OCI-LY7 (cell line): ENCODE data around the gene ALKBH2. TPM values are rescaled to one million over a fixed set of nuclear protein-coding genes. Genes with fewer than 3 reads are reported as not detected.
A peak's percentile ranks its signal among the peaks of the same experiment; 100 is the strongest.

Experiments used
- Bru-seq: library from RNA; stranded (reverse); fragments of 400-500 nt; gene quantifications from one replicate; lab custom pipeline; 2021; lab: Mats Ljungman, UMichigan
- BruChase-seq, 2 experiments: library from RNA; stranded (reverse); fragments of 400-500 nt; gene quantifications; one replicate each; lab custom pipeline; 2021; lab: Mats Ljungman, UMichigan
- BruUV-seq: library from RNA; stranded (reverse); fragments of 400-500 nt; replicated peaks from 2 replicates; lab custom pipeline; 2021; lab: Mats Ljungman, UMichigan
- CTCF ChIA-PET: fragments of 300-600 bp; sonication (Branson Sonifier 250); formaldehyde crosslinking; loops from one replicate; lab custom pipeline; 2022; ENCODE audit warnings: antibody characterized with exemption; ENCODE audit not compliant: unreplicated experiment; lab: Charles Lee
- POLR2A ChIA-PET: fragments of 300-600 bp; sonication (Branson Sonifier 250); formaldehyde crosslinking; loops from one replicate; lab custom pipeline; 2022; ENCODE audit warnings: antibody characterized with exemption; lab: Charles Lee
- DNase-seq: peaks from one replicate; pipeline ENCODE4 v3.0.0-alpha.2; 2015; ENCODE audit warnings: low spot score
- H2AFZ ChIP-seq: fragments of 200-600 bp; sonication (generic), shearing (Covaris generic); 2 replicates; pipeline ENCODE4 v1.6.1; 2014; ENCODE audit warnings: mild to moderate bottlenecking, antibody characterized with exemption, low read length, moderate library complexity
- H3K27ac ChIP-seq: fragments of 200-600 bp; sonication (generic); 2 replicates; pipeline ENCODE4 v1.5.1; 2014; ENCODE audit warnings: mixed run types, low read depth, mild to moderate bottlenecking, moderate library complexity, low read length, inconsistent platforms; ENCODE audit not compliant: poor library complexity, severe bottlenecking
- H3K36me3 ChIP-seq: fragments of 200-600 bp; sonication (generic); 2 replicates; pipeline ENCODE4 v1.6.1; 2014; ENCODE audit warnings: mild to moderate bottlenecking, antibody characterized with exemption, low read length, moderate library complexity, mixed read lengths; ENCODE audit not compliant: insufficient read depth
- H3K4me1 ChIP-seq: fragments of 200-600 bp; sonication (generic); 2 replicates; pipeline ENCODE4 v1.5.1; 2014; ENCODE audit warnings: mild to moderate bottlenecking, low read length; ENCODE audit not compliant: insufficient read depth, poor library complexity, severe bottlenecking
- H3K4me2 ChIP-seq: fragments of 200-600 bp; sonication (generic); 2 replicates; pipeline ENCODE4 v1.6.1; 2014; ENCODE audit warnings: mild to moderate bottlenecking, low read length
- H3K4me3 ChIP-seq: fragments of 200-600 bp; sonication (generic); 2 replicates; pipeline ENCODE4 v1.5.1; 2014; ENCODE audit warnings: mild to moderate bottlenecking, low read depth, low read length; ENCODE audit not compliant: poor library complexity, severe bottlenecking
- H3K79me2 ChIP-seq: fragments of 200-600 bp; sonication (generic); 2 replicates; pipeline ENCODE4 v1.6.1; 2016; ENCODE audit warnings: low read depth, mild to moderate bottlenecking, low read length, moderate library complexity, mixed read lengths; ENCODE audit not compliant: insufficient read depth
- H3K9me2 ChIP-seq: fragments of 200-600 bp; sonication (generic); 2 replicates; pipeline ENCODE4 v1.6.1; 2016; ENCODE audit warnings: mild to moderate bottlenecking, low read length, mixed read lengths; ENCODE audit not compliant: insufficient read depth
- H3K9me3 ChIP-seq: fragments of 200-600 bp; sonication (generic); 2 replicates; pipeline ENCODE4 v1.6.1; 2014; ENCODE audit warnings: mild to moderate bottlenecking, mixed run types, low read length, mixed read lengths
- H4K20me1 ChIP-seq: fragments of 200-600 bp; sonication (generic); 2 replicates; pipeline ENCODE4 v1.6.1; 2014; ENCODE audit warnings: mild to moderate bottlenecking, antibody characterized with exemption, low read length, moderate library complexity, mixed read lengths; ENCODE audit not compliant: insufficient read depth
- CTCF ChIP-seq: fragments of 200-600 bp; sonication (generic); conservative IDR thresholded peaks from 2 replicates; pipeline ENCODE4 v1.5.1; 2014; ENCODE audit warnings: mild to moderate bottlenecking, antibody characterized with exemption, low read length, moderate library complexity, mixed read lengths
- EZH2phosphoT487 ChIP-seq: fragments of 200-600 bp; sonication (generic); IDR thresholded peaks from 2 replicates; pipeline ENCODE4 v1.6.1; 2018; ENCODE audit warnings: low read depth, borderline replicate concordance, mild to moderate bottlenecking, mixed run types, antibody characterized with exemption, low read length, moderate library complexity, mixed read lengths
- intact Hi-C: fragments of 100-400 bp; cut with micrococcal nuclease; formaldehyde crosslinking; loops from one replicate; pipeline ENCODE4 v1.10.0; 2022; ENCODE audit not compliant: unreplicated experiment
- long read RNA-seq: library from polyadenylated mRNA; stranded (forward); transcript quantifications from one replicate; pipeline ENCODE4 v2.0.0, GENCODE V29; 2022
- total RNA-seq, 2 experiments: library from RNA; depleted of rRNA in 1 of 2; stranded (reverse); fragments of >200 nt in 1 of 2; shearing (Covaris generic) in 1 of 2; gene quantifications; 2 replicates each; pipeline ENCODE4 v1.2.3, GENCODE V29; 2014 to 2022

The ALKBH2 gene
- 70.3 and 76.8 TPM in 2 replicates for total RNA-seq (2014; rRNA removed; shearing (Covaris generic))
- total RNA-seq (2022) = 90.5 and 111 TPM in 2 replicates
- percentile 85 among the genes with signal in this experiment for Bru-seq, nascent RNA
- percentile 85 among the genes with signal in this experiment for BruChase-seq, experiment 1, labeled RNA remaining after a 6-hour chase
- percentile 89 among the genes with signal in this experiment for BruChase-seq, experiment 2, labeled RNA remaining after a 2-hour chase
- long read RNA-seq, transcript ALKBH2-202 (4 exons, 1,159 nt) = major isoform, 36 of 117 reads
- long read RNA-seq, transcript ALKBH2-203 (2 exons, 574 nt) = minor isoform, 5 of 117 reads
- long read RNA-seq, transcript ALKBH2-201 (4 exons, 1,030 nt) = minor isoform, 22 of 117 reads
- long read RNA-seq, partial matches to known transcripts = 27 of 117 reads
- long read RNA-seq, other reads (novel, unspliced or antisense) = 25 of 117 reads

DNA sequence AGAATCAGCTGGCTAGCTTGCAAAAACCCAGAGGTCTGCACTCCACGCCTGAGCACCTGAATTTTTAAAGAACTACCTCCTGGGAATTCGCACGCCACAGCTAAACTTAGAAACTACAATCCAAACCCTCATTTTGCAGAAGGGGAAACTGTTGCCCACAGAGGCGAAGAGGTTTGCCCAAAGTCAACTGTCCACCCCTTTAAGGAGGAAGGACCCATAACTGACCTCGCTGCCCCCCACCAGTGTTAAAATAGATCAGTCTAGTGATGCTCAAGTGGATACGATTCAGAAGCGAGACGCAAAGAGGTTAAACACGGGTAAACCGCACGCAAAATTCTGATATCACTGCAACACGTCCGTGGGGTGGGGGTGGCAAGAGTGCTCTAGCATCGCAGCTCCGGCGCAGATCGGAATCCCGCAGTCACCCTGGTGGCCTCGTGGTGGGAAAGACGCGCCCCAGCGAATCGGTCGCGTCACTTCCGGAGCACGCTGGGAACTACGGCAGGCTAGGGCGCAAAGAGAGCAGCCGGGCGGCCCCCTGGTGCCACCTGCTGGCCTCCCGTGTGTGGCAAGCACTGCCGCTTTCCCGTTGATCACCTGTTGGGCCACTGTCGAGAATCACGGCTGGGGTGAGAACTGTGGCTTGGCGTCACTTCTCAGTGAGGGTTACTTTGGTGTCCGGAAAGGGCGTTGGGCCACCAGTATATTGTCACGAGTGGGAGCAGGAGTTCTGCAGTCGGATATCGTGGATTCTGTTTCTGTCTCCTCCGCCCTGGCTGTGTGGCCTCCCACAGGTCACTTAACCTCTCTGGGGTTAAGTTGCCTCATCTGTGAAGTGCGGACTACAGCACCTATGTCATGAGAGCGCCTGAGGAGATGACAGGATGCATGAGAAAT, at the start of gene ALKBH2:
Gene ALKBH2 (minus strand): TSS at position 451 of the 897 bp plus-strand sequence. CDS start 686 bp downstream, outside the sequence.
- intact Hi-C loops = loop anchor here (1.0 to 10.0 kb wide), 9 partner anchors 31 to 530 kb away; partner anchors contain the start of genes ISCU, SELPLG and USP30
- Histone ChIP-seq H4K20me1 (peaks cover 11% of the 10 kb centered on the region; the same call in 1 of the 2 replicates), H3K79me2 (peaks cover 46% of the 10 kb centered on the region), H3K9me2 (no peaks in the 10 kb centered on the region), H3K4me2 (peak within 1 kb of the TSS; percentile 89), H3K4me3 (peak within 1 kb of the TSS; percentile 84), H2AFZ (peak within 1 kb of the TSS; percentile 51; the same call in 1 of the 2 replicates), H3K27ac (peak within 1 kb of the TSS; percentile 63), H3K4me1 (peaks cover 62% of the 10 kb centered on the region), H3K36me3 (peaks cover 45% of the 10 kb centered on the region), H3K9me3 (no peaks in the 10 kb centered on the region)
- DNase-seq = peak; percentile 96
- BruUV-seq = TSS peak; percentile 93
- TF ChIP-seq EZH2phosphoT487 (no peak), CTCF (peak; percentile 89)
- ChIA-PET POLR2A (interaction anchor here (0.6 to 2.7 kb wide), 5 partner anchors 20 to 248 kb away, joined by 3 to 13 read pairs (median 6); no protein-coding TSS in a partner anchor), CTCF (interaction anchor here (1.0 to 1.6 kb wide), 3 partner anchors 32 to 209 kb away, joined by 3 read pairs; no protein-coding TSS in a partner anchor)

DNA sequence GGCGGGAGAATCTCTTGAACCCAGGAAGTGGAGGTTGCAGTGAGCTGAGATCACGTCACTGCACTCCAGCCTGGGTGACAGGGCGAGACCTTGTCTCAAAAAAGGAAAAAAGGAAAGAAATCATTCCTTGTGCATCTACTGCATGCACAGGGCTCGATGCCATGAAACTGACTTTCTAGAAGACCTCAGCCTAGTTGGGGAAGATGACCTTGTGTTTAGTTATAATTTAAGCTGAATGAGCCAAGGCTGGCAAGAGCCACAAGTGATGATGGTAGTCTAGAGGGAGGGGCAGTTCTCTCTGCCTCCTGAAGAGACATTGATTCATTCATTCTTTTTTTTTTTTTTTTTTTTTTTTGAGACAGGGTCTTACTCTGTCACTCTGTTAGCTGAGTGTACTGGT, 47.3 kb upstream of the ALKBH2 start:
- H3K9me3 ChIP-seq = peaks cover 11% of the 10 kb centered on the region; the same call in 1 of the 2 replicates
- CTCF ChIA-PET = interaction anchor here (0.6 kb wide), 1 partner anchor 240 kb away, joined by 6 read pairs; no protein-coding TSS in a partner anchor
- no peaks in the 10 kb centered on the region for H3K9me2 ChIP-seq
- H3K4me2 ChIP-seq = no peak overlapping the region
- no peak overlapping the region for H3K4me3 ChIP-seq
- no peaks in the 10 kb centered on the region for H4K20me1 ChIP-seq
- POLR2A ChIA-PET = interaction anchor here (0.6 to 1.1 kb wide), 3 partner anchors 9 to 60 kb away, joined by 3 to 4 read pairs (median 3); no protein-coding TSS in a partner anchor
- no peaks in the 10 kb centered on the region for H3K4me1 ChIP-seq
- H2AFZ ChIP-seq = no peak overlapping the region
- TF ChIP-seq EZH2phosphoT487 (no peak), CTCF (no peak)
- no peaks in the 10 kb centered on the region for H3K36me3 ChIP-seq
- no peak for DNase-seq
- no peak overlapping the region for H3K27ac ChIP-seq
- BruUV-seq = no TSS peak
- H3K79me2 ChIP-seq = no peaks in the 10 kb centered on the region
- intact Hi-C loops = no loop called here
